ENCODE results near the gene SAP30BP. TPM values are rescaled to one million over a fixed set of nuclear protein-coding genes. Genes with fewer than 3 reads are reported as not detected.

SAP30BP gene
- total and polyA plus RNA-seq, 2 of the 8 experiments (the other 6 are each of a cell fraction or from before 2014, with no cell fraction given): 63.3 to 79.9 TPM

- Histone ChIP-seq H4K5ac (ENCODE audit: insufficient read length, low read depth, low read length) (no peak overlapping the region), H2AK5ac (ENCODE audit: low read depth, low read length) (no peak overlapping the region), H3K18ac (ENCODE audit: extremely low read depth, low read length) (no peak overlapping the region), H4K91ac (replicated peaks; ENCODE audit: insufficient read length, low read length) (no peak overlapping the region), H3K27ac (ENCODE audit: low read depth, low read length) (no peak overlapping the region), H3K23me2 (ENCODE audit: low read depth, low read length) (no peaks in the 10 kb centered on the region), H3K79me2 (ENCODE audit: control insufficient read depth in 1 of 2, insufficient read depth in 2 of 2, low read length in 2 of 2) (peaks cover 0 to 31% of the 10 kb centered on the region in 2 experiments; a peak in 2 of 4 replicates), H2BK5ac (ENCODE audit: low read depth, low read length) (no peak overlapping the region), H3K79me1 (ENCODE audit: low read depth, low read length) (peaks cover 10% of the 10 kb centered on the region), H3K9ac (replicated peaks in 1 of 4; ENCODE audit: extremely low read depth in 1 of 4, low read depth in 3 of 4, low read length in 3 of 4) (no peak overlapping the region), H2BK12ac (ENCODE audit: low read depth, low read length) (no peak overlapping the region), H3K56ac (replicated peaks; ENCODE audit: insufficient read length, low read depth, low read length) (no peak overlapping the region), H2BK20ac (ENCODE audit: low read length) (no peak overlapping the region), H3K23ac (ENCODE audit: insufficient read length) (no peak overlapping the region), H2BK15ac (ENCODE audit: low read length) (no peak overlapping the region), H4K20me1 (replicated peaks in 1 of 2; ENCODE audit: control insufficient read depth in 1 of 2, insufficient read depth in 2 of 2, low read length in 2 of 2) (peaks cover 6 to 14% of the 10 kb centered on the region in 2 experiments), H3K4me2 (ENCODE audit: insufficient read depth in 1 of 2, low read depth in 2 of 2, low read length in 2 of 2) (no peak overlapping the region; a peak in 1 of 4 replicates), H3K4me3 (ENCODE audit: extremely low read depth in 1 of 4, insufficient read depth in 2 of 4, low read depth in 3 of 4, low read length in 4 of 4) (no peak overlapping the region), H3K36me3 (ENCODE audit: control insufficient read depth in 2 of 4, insufficient read depth in 4 of 4, low read length in 3 of 4) (peaks cover 2 to 9% (median 5%) of the 10 kb centered on the region in 4 experiments; a peak in 5 of 8 replicates), H3K4ac (replicated peaks; ENCODE audit: insufficient read length, low read depth, low read length) (no peak overlapping the region), H3K14ac (ENCODE audit: insufficient read length) (no peak overlapping the region), H2AFZ (ENCODE audit: low read length) (no peak overlapping the region), H3K27me3 (replicated peaks in 1 of 4; ENCODE audit: control insufficient read depth in 3 of 4, extremely low read depth in 1 of 4, insufficient read depth in 3 of 4, low read length in 3 of 4) (no peaks in the 10 kb centered on the region), H4K8ac (ENCODE audit: extremely low read depth, insufficient read depth, low read length) (no peak overlapping the region), H2BK120ac (replicated peaks; ENCODE audit: low read depth, low read length) (no peak overlapping the region), H3K4me1 (replicated peaks in 1 of 4; ENCODE audit: control insufficient read depth in 3 of 4, insufficient read depth in 4 of 4, low read length in 3 of 4) (peaks cover 3 to 21% (median 7%) of the 10 kb centered on the region in 4 experiments), H3K9me3 (ENCODE audit: insufficient read depth in 2 of 2, low read depth in 1 of 2, low read length in 1 of 2) (no peaks in the 10 kb centered on the region)
- 81% methylated on average over 14 of the region's 14 CpGs; no CpG with 5 or more reads in 1 of the 2 experiments for WGBS, 2 experiments (ENCODE audit: extremely low coverage in 1 of 2, insufficient coverage in 1 of 2, insufficient read length in 1 of 2, insufficient replicate concordance in 2 of 2, low coverage in 1 of 2, low lambda C conversion rate in 2 of 2, missing lambda C conversion rate in 1 of 2)
- FAIRE-seq: no peak
- CTCF ChIA-PET (ENCODE audit: partially characterized antibody): interaction anchor here (0.6 to 6.8 kb wide), 10 partner anchors 8 to 170 kb away, joined by 3 to 48 read pairs (median 4); no protein-coding TSS in a partner anchor
- POLR2A ChIA-PET (ENCODE audit: partially characterized antibody): interaction anchor here (0.7 to 1.5 kb wide), 4 partner anchors 11 to 36 kb away, joined by 3 to 6 read pairs (median 4); no protein-coding TSS in a partner anchor
- DNase-seq (ENCODE audit: low read depth in 1 of 2, low spot score in 2 of 2): no peak
Observed at GRCh38 chr17:75694536-75694935, 27.4 kb downstream of the SAP30BP start.

All from H1 (cell line).